Neural cell (in vitro differentiated cells): ENCODE data around the gene RAB41. TPM values are rescaled to one million over a fixed set of nuclear protein-coding genes. Genes with fewer than 3 reads are reported as not detected.
A peak's percentile ranks its signal among the peaks of the same experiment; 100 is the strongest.

Source experiments
- H2AFZ ChIP-seq: fragments of 200-600, 300-800 bp; sonication (generic), shearing (Covaris generic); 2 replicates; pipeline ENCODE4 v1.6.0; 2014; ENCODE audit warnings: low read depth, mild to moderate bottlenecking, antibody characterized with exemption, low read length, moderate library complexity
- H3F3A ChIP-seq: fragments of 200-600 bp; shearing (Covaris generic); 2 replicates; pipeline ENCODE4 v1.6.1; 2016; ENCODE audit warnings: mild to moderate bottlenecking, moderate library complexity, mixed read lengths, antibody characterized with exemption, low read length; ENCODE audit not compliant: insufficient read depth, poor library complexity, severe bottlenecking
- H3K27ac ChIP-seq: fragments of 200-600, 300-800 bp; sonication (generic), shearing (Covaris generic); 2 replicates; pipeline ENCODE4 v1.5.1; 2014; ENCODE audit warnings: mild to moderate bottlenecking, low read length, moderate library complexity
- H3K27me3 ChIP-seq: fragments of 300-800, 200-600 bp; sonication (generic), shearing (Covaris generic); 2 replicates; pipeline ENCODE4 v1.6.0; 2014; ENCODE audit warnings: mild to moderate bottlenecking, low read depth, low read length, moderate library complexity; ENCODE audit not compliant: insufficient read depth
- H3K36me3 ChIP-seq: fragments of 300-800, 200-600 bp; sonication (generic), shearing (Covaris generic); 2 replicates; pipeline ENCODE4 v1.5.1; 2014; ENCODE audit warnings: mild to moderate bottlenecking, antibody characterized with exemption, low read length, moderate library complexity; ENCODE audit not compliant: insufficient read depth
- H3K4me2 ChIP-seq: fragments of 300-800, 200-600 bp; sonication (generic), shearing (Covaris generic); 2 replicates; pipeline ENCODE4 v1.6.0; 2014; ENCODE audit warnings: mild to moderate bottlenecking, low read length
- H3K4me3 ChIP-seq: fragments of 300-800, 200-600 bp; sonication (generic), shearing (Covaris generic); 2 replicates; pipeline ENCODE4 v1.5.1; 2014; ENCODE audit warnings: mild to moderate bottlenecking, low read length, moderate library complexity
- H3K79me2 ChIP-seq: fragments of 200-600 bp; shearing (Covaris generic); replicated peaks from 2 replicates; pipeline ENCODE4 v1.6.0; 2014; ENCODE audit warnings: mild to moderate bottlenecking, low read length, moderate library complexity; ENCODE audit not compliant: insufficient read depth
- H3K9ac ChIP-seq: fragments of 300-800, 200-600 bp; sonication (generic), shearing (Covaris generic); 2 replicates; pipeline ENCODE4 v1.6.1; 2016; ENCODE audit warnings: mild to moderate bottlenecking, low read length, mixed read lengths
- H3K9me2 ChIP-seq: fragments of 200-600 bp; shearing (Covaris generic); 2 replicates; pipeline ENCODE4 v1.6.1; 2016; ENCODE audit warnings: mild to moderate bottlenecking, low read length, mixed read lengths; ENCODE audit not compliant: insufficient read depth
- H3K9me3 ChIP-seq: fragments of 200-600, 300-800 bp; sonication (generic), shearing (Covaris generic); 2 replicates; pipeline ENCODE4 v1.6.1; 2016; ENCODE audit warnings: mild to moderate bottlenecking, mixed run types, low read length, moderate library complexity, mixed read lengths
- H4K20me1 ChIP-seq: fragments of 200-600 bp; shearing (Covaris generic); 2 replicates; pipeline ENCODE4 v1.6.1; 2016; ENCODE audit warnings: mild to moderate bottlenecking, mixed run types; ENCODE audit not compliant: insufficient read depth
- CTCF ChIP-seq: fragments of 450-650 bp; IDR thresholded peaks from 2 replicates; pipeline ENCODE4 v1.5.1; 2014; ENCODE audit warnings: antibody characterized with exemption, mild to moderate bottlenecking, moderate library complexity; ENCODE audit not compliant: poor library complexity, severe bottlenecking
- EP300 ChIP-seq: fragments of 450-650 bp; conservative IDR thresholded peaks from 2 replicates; pipeline ENCODE4 v1.6.1; 2014; ENCODE audit warnings: antibody characterized with exemption, mild to moderate bottlenecking, moderate library complexity; ENCODE audit not compliant: poor library complexity, severe bottlenecking
- EZH2 ChIP-seq: fragments of 200-600, 300-800 bp; shearing (Covaris generic), sonication (generic); IDR thresholded peaks from 2 replicates; pipeline ENCODE4 v1.6.1; 2014; ENCODE audit warnings: antibody characterized with exemption, low read length, borderline replicate concordance, mild to moderate bottlenecking; ENCODE audit not compliant: insufficient read depth, poor library complexity, severe bottlenecking
- MXI1 ChIP-seq: fragments of 450-650 bp; conservative IDR thresholded peaks from 2 replicates; pipeline ENCODE4 v1.6.1; 2014; ENCODE audit warnings: antibody characterized with exemption, mild to moderate bottlenecking; ENCODE audit not compliant: poor library complexity, severe bottlenecking
- POLR2AphosphoS5 ChIP-seq: IDR thresholded peaks from 2 replicates; pipeline ENCODE4 v1.6.1; 2012
- RAD21 ChIP-seq: fragments of 450-650 bp; conservative IDR thresholded peaks from 2 replicates; pipeline ENCODE4 v1.6.1; 2014; ENCODE audit warnings: antibody characterized with exemption, mild to moderate bottlenecking, moderate library complexity
- REST ChIP-seq: IDR thresholded peaks from 2 replicates; pipeline ENCODE4 v1.6.1; 2012; ENCODE audit warnings: borderline replicate concordance
- SMC3 ChIP-seq: fragments of 450-650 bp; conservative IDR thresholded peaks from 2 replicates; pipeline ENCODE4 v1.6.1; 2014; ENCODE audit warnings: antibody characterized with exemption, mild to moderate bottlenecking, moderate library complexity; ENCODE audit not compliant: poor library complexity
- TAF1 ChIP-seq: IDR thresholded peaks from 2 replicates; pipeline ENCODE4 v1.6.1; 2012; ENCODE audit warnings: low read depth
- polyA plus RNA-seq: library from polyadenylated mRNA; depleted of rRNA; stranded (reverse); fragments of >200 nt; gene quantifications from 2 replicates; pipeline ENCODE4 v1.2.3, GENCODE V29; 2014

RAB41 gene
- polyA plus RNA-seq, 1 donor from 2014 or later: not detected

GRCh38 chrX:70262952-70263567 lies 18.9 kb upstream of the RAB41 start:
- Histone ChIP-seq H3K36me3 (no peaks in the 10 kb centered on the region), H3K27me3 (no peaks in the 10 kb centered on the region)

GRCh38 chrX:70264784-70265183 lies 17.2 kb upstream of the RAB41 start:
- Histone ChIP-seq H3K4me3 (no peak overlapping the region), H3K9me3 (no peaks in the 10 kb centered on the region), H2AFZ (no peak overlapping the region), H3K79me2 (no peaks in the 10 kb centered on the region), H3K27ac (no peak overlapping the region), H3K4me2 (no peak overlapping the region), H3K9me2 (no peaks in the 10 kb centered on the region), H3F3A (no peaks in the 10 kb centered on the region), H3K27me3 (no peaks in the 10 kb centered on the region), H4K20me1 (no peaks in the 10 kb centered on the region), H3K36me3 (no peaks in the 10 kb centered on the region), H3K9ac (no peak overlapping the region)
- no peak for TF ChIP-seq CTCF
- TF ChIP-seq EP300: no peak
- no peak for TF ChIP-seq EZH2
- TF ChIP-seq POLR2AphosphoS5: no peak
- TF ChIP-seq MXI1: no peak
- TF ChIP-seq REST: no peak

More at GRCh38 chrX:70262952-70263567, 18.9 kb upstream of the RAB41 start:
- Histone ChIP-seq H3K9me3 (no peaks in the 10 kb centered on the region), H3K79me2 (no peaks in the 10 kb centered on the region), H3K9ac (no peak overlapping the region), H3K4me3 (no peak overlapping the region), H3K4me2 (no peak overlapping the region), H3F3A (no peaks in the 10 kb centered on the region), H4K20me1 (no peaks in the 10 kb centered on the region), H2AFZ (no peak overlapping the region), H3K9me2 (no peaks in the 10 kb centered on the region), H3K27ac (no peak overlapping the region)
- TF ChIP-seq REST: no peak
- TF ChIP-seq CTCF: peak; percentile 68
- no peak for TF ChIP-seq EP300
- TF ChIP-seq RAD21: peak; percentile 61
- peak; percentile 63 for TF ChIP-seq SMC3
- TF ChIP-seq TAF1: no peak
